Upper lobe of left lung (tissue), 4 donors: ENCODE data around the gene ATP13A1.

Experiments used
- CTCF ChIP-seq, 6 experiments: fragments of 450-650 bp in 4 of 6; fragments of 200-600 bp in 2 of 6; sonication (generic) in 2 of 6; IDR thresholded peaks; one replicate each; pipeline ENCODE4 v1.5.1; 2016 to 2019; ENCODE audit warnings: antibody characterized with exemption in 6 of 6
- EP300 ChIP-seq, 4 donors: sonication (generic); formaldehyde crosslinking; IDR thresholded peaks; one replicate each; pipeline ENCODE4 v1.5.1; 2017; ENCODE audit warnings: antibody characterized with exemption in 4 of 4, control low read depth in 2 of 4
- POLR2A ChIP-seq, 4 donors: fragments of 450-650 bp; IDR thresholded peaks; one replicate each; pipeline ENCODE4 v1.5.1; 2016 to 2017; ENCODE audit warnings: antibody characterized with exemption in 4 of 4, mild to moderate bottlenecking in 2 of 4

GRCh38 chr19:19642506-19643157 lies 20.8 kb downstream of the ATP13A1 start:
- TF ChIP-seq CTCF (IDR thresholded peaks at IDR 0.05) (no peak), EP300 (IDR thresholded peaks at IDR 0.05) (no peak), POLR2A (IDR thresholded peaks at IDR 0.05) (no peak)
